K562 (cell line): Measurements from ENCODE around the gene DRC1. TPM values are rescaled to one million over a fixed set of nuclear protein-coding genes. Genes with fewer than 3 reads are reported as not detected.

ENCODE experiments used
- ATAC-seq: fragments of 200-7000 bp; cut with Tn5 transposase; 3 replicates; pipeline ENCODE4 v1.9.1; 2020; ENCODE audit warnings: moderate library complexity
- BruUV-seq: library from RNA; stranded (reverse); fragments of 400-500 nt; replicated peaks from 2 replicates; lab custom pipeline; 2021; lab: Mats Ljungman, UMichigan
- CTCF ChIA-PET: fragments of 300-600 bp; formaldehyde crosslinking; extraction: SDS; loops from one replicate; lab custom pipeline; 2021; ENCODE audit warnings: low intra/inter-chr PET ratio; lab: Yijun Ruan, JAX
- POLR2A ChIA-PET: fragments of 300-600, 350-650 bp; sonication (Branson Sonifier 250); formaldehyde crosslinking; extraction: SDS; loops from one replicate; lab custom pipeline; 2021; ENCODE audit warnings: antibody characterized with exemption, inconsistent platforms; lab: Yijun Ruan, JAX
- DNase-seq, 4 experiments: peaks; one replicate each; pipeline versions ENCODE4 v3.0.0 to v3.0.0-alpha.2; 2011 to 2018; ENCODE audit warnings: low spot score in 3 of 4, mixed read lengths in 3 of 4; ENCODE audit errors: extremely low read depth in 1 of 4
- FAIRE-seq: peaks from 2 replicates; lab custom pipeline; 2011; peaks lifted over from hg19 to GRCh38; lab: Jason Lieb, UNC
- H2AFZ ChIP-seq: 2 replicates; pipeline ENCODE4 v1.6.0; 2011; ENCODE audit warnings: low read depth, low read length, control low read depth, inconsistent platforms
- H3K27ac ChIP-seq: fragments of 200-600 bp; 3 replicates; pipeline ENCODE4 v1.8.0; 2011; ENCODE audit warnings: low read depth, mild to moderate bottlenecking, control low read depth, inconsistent platforms, low read length, moderate library complexity, mixed read lengths; ENCODE audit errors: extremely low read depth
- H3K27me3 ChIP-seq, 2 experiments: fragments of 300-600 bp in 1 of 2; 2 replicates in 1 of 2; 3 replicates in 1 of 2; pipeline versions ENCODE4 v1.6.0 to v1.8.0; 2011; ENCODE audit warnings: inconsistent platforms in 2 of 2, low read length in 2 of 2, mild to moderate bottlenecking in 1 of 2, mixed read lengths in 1 of 2, moderate library complexity in 1 of 2; ENCODE audit not compliant: control insufficient read depth in 2 of 2, insufficient read depth in 2 of 2
- H3K36me3 ChIP-seq: fragments of 300-600 bp; 3 replicates; pipeline ENCODE4 v1.8.0; 2011; ENCODE audit warnings: mild to moderate bottlenecking, low read length, inconsistent platforms; ENCODE audit not compliant: control insufficient read depth, insufficient read depth
- H3K4me1 ChIP-seq, 2 experiments: fragments of 200-600 bp in 1 of 2; replicated peaks in 1 of 2; 2 replicates in 1 of 2; 3 replicates in 1 of 2; pipeline versions ENCODE4 v1.5.1 to v1.8.0; 2011; ENCODE audit warnings: inconsistent platforms in 2 of 2, low read length in 2 of 2, mild to moderate bottlenecking in 1 of 2, mixed read lengths in 1 of 2, moderate library complexity in 1 of 2; ENCODE audit not compliant: control insufficient read depth in 2 of 2, insufficient read depth in 2 of 2
- H3K4me2 ChIP-seq: 2 replicates; pipeline ENCODE4 v1.6.1; 2011; ENCODE audit warnings: low read length, control low read depth, inconsistent platforms, mixed read lengths; ENCODE audit not compliant: insufficient read depth
- H3K4me3 ChIP-seq: fragments of 200-600 bp; sonication (generic), shearing (Covaris generic); 2 replicates; pipeline ENCODE4 v1.5.1; 2016; ENCODE audit warnings: control low read depth, inconsistent platforms
- H3K79me2 ChIP-seq: fragments of 200-600 bp; 3 replicates; pipeline ENCODE4 v1.8.0; 2011; ENCODE audit warnings: low read length, inconsistent platforms; ENCODE audit not compliant: control insufficient read depth, insufficient read depth
- H3K9ac ChIP-seq, 2 experiments: 2 replicates each; pipeline versions ENCODE4 v1.6.0 to v1.6.1; 2011; ENCODE audit warnings: low read depth in 2 of 2, low read length in 2 of 2, control low read depth in 1 of 2, inconsistent platforms in 1 of 2, mild to moderate bottlenecking in 1 of 2, mixed read lengths in 1 of 2; ENCODE audit not compliant: insufficient read depth in 1 of 2
- H3K9me1 ChIP-seq: one replicate; pipeline ENCODE4 v1.6.0; 2011; ENCODE audit warnings: inconsistent platforms, mild to moderate bottlenecking, low read length, moderate library complexity; ENCODE audit not compliant: control insufficient read depth, insufficient read depth
- H3K9me3 ChIP-seq: replicated peaks from 2 replicates; pipeline ENCODE4 v1.5.1; 2011; ENCODE audit warnings: low read depth, low read length, inconsistent platforms; ENCODE audit not compliant: control insufficient read depth, insufficient read depth
- H4K20me1 ChIP-seq: replicated peaks from 2 replicates; pipeline ENCODE4 v1.6.1; 2011; ENCODE audit warnings: low read length, inconsistent platforms, mixed read lengths; ENCODE audit not compliant: control insufficient read depth, insufficient read depth
- CHD4 ChIP-seq: fragments of 200-600 bp; sonication (generic); IDR thresholded peaks from 3 replicates; pipeline ENCODE4 v1.6.1; 2012; ENCODE audit warnings: low read depth, mild to moderate bottlenecking, mixed read lengths, low read length, inconsistent platforms; ENCODE audit not compliant: insufficient read depth, insufficient replicate concordance, poor library complexity, severe bottlenecking
- ELK1 ChIP-seq: sonication (generic); formaldehyde crosslinking; IDR thresholded peaks from 2 replicates; pipeline ENCODE4 v1.8.1; 2022; ENCODE audit warnings: missing genetic modification reagents
- HMG20A ChIP-seq: fragments of 450-650 bp; formaldehyde crosslinking; conservative IDR thresholded peaks from 2 replicates; pipeline ENCODE4 v1.4.0; 2020; ENCODE audit warnings: mild to moderate bottlenecking, mixed read lengths
- NRF1 ChIP-seq, 2 experiments: fragments of 450-650 bp; IDR thresholded peaks in 1 of 2; conservative IDR thresholded peaks in 1 of 2; 2 replicates each; pipeline ENCODE4 v1.6.1; 2014; ENCODE audit warnings: mild to moderate bottlenecking in 2 of 2
- RBM25 ChIP-seq: fragments of 200-400 bp; formaldehyde crosslinking; IDR thresholded peaks from 2 replicates; pipeline ENCODE4 v1.6.1; 2018; ENCODE audit warnings: low read length, low read depth, moderate library complexity; ENCODE audit not compliant: severe bottlenecking
- SMAD2 ChIP-seq: fragments of 150-350 bp; IDR thresholded peaks from 2 replicates; pipeline ENCODE4 v1.6.1; 2014; ENCODE audit warnings: low read depth, mild to moderate bottlenecking, low read length
- TEAD4 ChIP-seq, 2 experiments: sonication (generic) in 1 of 2; formaldehyde crosslinking in 1 of 2; IDR thresholded peaks; 2 replicates each; pipeline versions ENCODE4 v1.6.1 to v1.8.0; 2012 to 2022; ENCODE audit warnings: borderline replicate concordance in 1 of 2, inconsistent platforms in 1 of 2, low read length in 1 of 2, mild to moderate bottlenecking in 1 of 2, missing genetic modification reagents in 1 of 2
- ZNF12 ChIP-seq: sonication (generic); formaldehyde crosslinking; IDR thresholded peaks from 2 replicates; pipeline ENCODE4 v1.4.0; 2020; ENCODE audit warnings: mild to moderate bottlenecking, missing genetic modification reagents
- ZNF140 ChIP-seq: fragments of 250-450 bp; sonication (Bioruptor Pico); IDR thresholded peaks from 2 replicates; pipeline ENCODE4 v1.8.0; 2021; ENCODE audit warnings: moderate library complexity, mild to moderate bottlenecking, inconsistent platforms
- ZNF431 ChIP-seq: sonication (generic); formaldehyde crosslinking; IDR thresholded peaks from 2 replicates; pipeline ENCODE4 v1.8.0; 2022; ENCODE audit warnings: mild to moderate bottlenecking, missing genetic modification reagents
- ZNF551 ChIP-seq: fragments of 250-450 bp; sonication (Bioruptor Pico); IDR thresholded peaks from 2 replicates; pipeline ENCODE4 v1.5.0; 2021; ENCODE audit warnings: mild to moderate bottlenecking, moderate library complexity
- WGBS: fragments of 100-300 bp; shearing (Covaris generic); methylation state at CpG from one replicate; pipeline ENCODE4 v1.1.6; 2016; ENCODE audit warnings: low coverage, mixed read lengths; ENCODE audit not compliant: insufficient coverage; ENCODE audit errors: missing lambda C conversion rate; 5-methylcytosine and 5-hydroxymethylcytosine counted together
- in situ Hi-C: fragments of 300-500 bp; cut with MboI; formaldehyde crosslinking; loops from 4 replicates; pipeline ENCODE4 v1.15.0; 2018; ENCODE audit warnings: inconsistent platforms, mixed read lengths
- intact Hi-C: fragments of 100-400 bp; cut with micrococcal nuclease; formaldehyde crosslinking; loops from 2 replicates; pipeline ENCODE4 v1.14.2; 2022
- polyA plus RNA-seq, 8 experiments: library from polyadenylated mRNA; depleted of rRNA in 4 of 8; stranded (reverse) in 5 of 8; unstranded in 3 of 8; fragments of >200 nt; fragmentation: Nextera tagmentation in 2 of 8; fragmentation: Illumina TruSeq in 1 of 8; extraction: Ambion mirVana in 2 of 8; extraction: Trizol in 1 of 8; gene quantifications; 2 replicates each; pipeline versions ENCODE4 v1.2.1 to v1.2.3, GENCODE V29; 2011 to 2014; ENCODE audit warnings: inconsistent platforms in 1 of 8, missing spikeins in 1 of 8
- total RNA-seq, 7 experiments: library from RNA; depleted of rRNA in 6 of 7; stranded (reverse); fragments of >200 nt in 6 of 7; fragmentation: Illumina TruSeq in 2 of 7; extraction: Trizol in 2 of 7; gene quantifications; 2 replicates each; pipeline versions ENCODE4 v1.2.1 to v1.2.3, GENCODE V29; 2011 to 2021; ENCODE audit warnings: low replicate concordance in 1 of 7

DRC1 gene
- total and polyA plus RNA-seq, 9 of the 15 experiments (the other 6 are each of a cell fraction or from before 2014, with no cell fraction given), result 0.07 to 0.10 TPM; not detected in 7

- H3K9me1 ChIP-seq, result no peaks in the 10 kb centered on the region
- H3K27me3 ChIP-seq, result no peaks in the 10 kb centered on the region
- intact Hi-C loops (no loop called here), in situ Hi-C loops (no loop called here)
- WGBS, result 43% methylated on average over 9 of the region's 9 CpGs
- no peak overlapping the region; a peak in 1 of 4 replicates for H3K9ac ChIP-seq
- no TSS peak for BruUV-seq
- no peak overlapping the region for H3K4me2 ChIP-seq
- H3K79me2 ChIP-seq, result no peaks in the 10 kb centered on the region
- H3K36me3 ChIP-seq, result no peaks in the 10 kb centered on the region
- no peak overlapping the region for H3K4me3 ChIP-seq
- ATAC-seq (0 out of 3 replicates have a peak, but pooled peaks have one; percentile 32), FAIRE-seq (no peak), DNase-seq (no peak)
- H3K4me1 ChIP-seq, result no peaks in the 10 kb centered on the region; a peak in 1 of 5 replicates
- no peaks in the 10 kb centered on the region for H3K9me3 ChIP-seq
- no peak for TF ChIP-seq ZNF12 (CRISPR knock-in tag)
- no peak for TF ChIP-seq HMG20A (CRISPR knock-in tag)
- TF ChIP-seq ZNF140 (CRISPR knock-in tag), result no peak
- no peak for TF ChIP-seq ZNF431 (CRISPR knock-in tag)
- TF ChIP-seq SMAD2, result no peak
- TF ChIP-seq ELK1 (CRISPR knock-in tag), result no peak
- TF ChIP-seq CHD4, result no peak
- no peak for TF ChIP-seq TEAD4 (IDR thresholded peaks at IDR 0.05; ENCODE audit: low read length)
- TF ChIP-seq TEAD4 (CRISPR knock-in tag; IDR thresholded peaks at IDR 0.05; ENCODE audit: borderline replicate concordance), result no peak
- no peak for TF ChIP-seq NRF1 (conservative IDR thresholded peaks at IDR 0.05 in 1 of 2, IDR thresholded peaks at IDR 0.05 in 1 of 2)
- no peak for TF ChIP-seq RBM25
- TF ChIP-seq ZNF551 (CRISPR knock-in tag), result no peak
- no peak overlapping the region for H3K27ac ChIP-seq
- H4K20me1 ChIP-seq, result no peaks in the 10 kb centered on the region
- CTCF ChIA-PET, result no interaction called here
- POLR2A ChIA-PET, result interaction anchor here (0.7 to 1.6 kb wide), 2 partner anchors 32 to 65 kb away, joined by 3 read pairs; no protein-coding TSS in a partner anchor
- H2AFZ ChIP-seq, result no peak overlapping the region
Measured at GRCh38 chr2:26422947-26423629, 21.4 kb downstream of the DRC1 start.
